D721Med (cell line): ENCODE measurements around the gene FAM3B.

Experiments used
- DNase-seq: peaks from one replicate; pipeline ENCODE4 v3.0.0; 2011; ENCODE audit warnings: low spot score; ENCODE audit not compliant: insufficient read length
- FAIRE-seq: peaks from 2 replicates; lab custom pipeline; 2011; peaks lifted over from hg19 to GRCh38; lab: Jason Lieb, UNC
- TF ChIP-seq, protein P1 (sequence below): IDR thresholded peaks from 2 replicates; pipeline ENCODE4 v1.5.1; 2012; ENCODE audit warnings: mild to moderate bottlenecking, control low read depth; ENCODE audit not compliant: insufficient read depth; ENCODE audit errors: missing control alignments

FAM3B gene

DNA sequence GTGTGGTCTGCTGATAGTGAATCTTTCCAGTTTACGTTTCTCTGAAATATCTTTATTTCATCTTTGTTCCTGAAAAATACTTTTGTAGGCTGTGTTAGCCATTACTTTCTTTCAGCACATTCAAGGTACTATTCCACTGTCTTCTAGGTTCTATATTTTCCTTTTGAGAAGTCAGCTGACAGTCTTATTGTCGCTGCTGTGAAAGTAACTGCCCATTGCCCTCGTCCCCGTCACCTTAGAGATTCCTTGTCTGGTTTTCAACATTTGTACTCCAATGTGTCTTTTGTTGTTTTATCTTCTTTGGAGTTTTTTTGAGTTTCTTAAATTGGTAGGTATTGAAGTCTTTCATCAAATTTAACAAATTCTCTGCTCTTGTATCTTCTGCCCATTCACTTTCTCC is 25.4 kb downstream of the FAM3B start:
- FAIRE-seq: no peak
- TF ChIP-seq, protein P1, sequence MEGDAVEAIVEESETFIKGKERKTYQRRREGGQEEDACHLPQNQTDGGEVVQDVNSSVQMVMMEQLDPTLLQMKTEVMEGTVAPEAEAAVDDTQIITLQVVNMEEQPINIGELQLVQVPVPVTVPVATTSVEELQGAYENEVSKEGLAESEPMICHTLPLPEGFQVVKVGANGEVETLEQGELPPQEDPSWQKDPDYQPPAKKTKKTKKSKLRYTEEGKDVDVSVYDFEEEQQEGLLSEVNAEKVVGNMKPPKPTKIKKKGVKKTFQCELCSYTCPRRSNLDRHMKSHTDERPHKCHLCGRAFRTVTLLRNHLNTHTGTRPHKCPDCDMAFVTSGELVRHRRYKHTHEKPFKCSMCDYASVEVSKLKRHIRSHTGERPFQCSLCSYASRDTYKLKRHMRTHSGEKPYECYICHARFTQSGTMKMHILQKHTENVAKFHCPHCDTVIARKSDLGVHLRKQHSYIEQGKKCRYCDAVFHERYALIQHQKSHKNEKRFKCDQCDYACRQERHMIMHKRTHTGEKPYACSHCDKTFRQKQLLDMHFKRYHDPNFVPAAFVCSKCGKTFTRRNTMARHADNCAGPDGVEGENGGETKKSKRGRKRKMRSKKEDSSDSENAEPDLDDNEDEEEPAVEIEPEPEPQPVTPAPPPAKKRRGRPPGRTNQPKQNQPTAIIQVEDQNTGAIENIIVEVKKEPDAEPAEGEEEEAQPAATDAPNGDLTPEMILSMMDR: no peak
- no peak for DNase-seq

DNA sequence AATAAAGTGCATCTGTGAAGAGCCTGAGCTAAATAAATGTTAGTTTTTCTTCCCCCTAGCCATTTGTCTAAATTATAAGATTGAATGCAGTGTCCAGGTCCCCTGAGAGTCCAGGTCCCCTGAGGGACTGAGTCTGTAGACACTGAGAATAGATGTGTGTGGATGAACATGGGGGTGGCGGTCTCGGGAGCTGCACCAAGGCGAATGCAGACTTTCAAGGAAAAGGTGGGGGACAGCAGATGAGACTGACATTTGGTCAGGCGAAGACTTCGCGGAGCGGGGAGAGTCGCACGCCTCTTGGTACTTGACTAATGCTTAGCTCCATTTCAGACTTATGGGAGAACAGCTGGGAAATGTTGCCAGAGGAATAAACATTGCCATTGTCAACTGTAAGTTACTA is 27.5 kb downstream of the FAM3B start:
- no peak for DNase-seq
- no peak for FAIRE-seq
- TF ChIP-seq, protein P1: no peak

DNA sequence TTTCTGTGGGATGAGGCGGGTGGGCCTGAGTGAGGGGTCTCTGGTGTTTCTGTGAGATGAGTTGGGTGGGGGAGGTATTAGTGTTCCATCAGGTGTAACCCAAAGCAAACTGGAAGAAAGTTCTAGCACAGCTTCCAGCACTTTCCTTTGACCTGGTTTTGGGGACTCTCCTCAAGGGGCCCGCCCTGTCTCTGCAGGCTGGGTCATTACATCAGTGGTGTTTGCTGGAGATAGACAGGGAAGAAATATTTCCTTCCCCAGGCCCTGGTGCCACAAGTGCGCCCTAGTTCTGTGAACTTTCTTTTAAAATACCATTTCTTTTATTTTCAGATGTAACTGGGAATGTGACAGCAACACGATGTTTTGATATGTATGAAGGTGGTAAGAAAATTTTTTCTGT is 28.8 kb downstream of the FAM3B start:
- TF ChIP-seq, protein P1: no peak
- FAIRE-seq (no peak), DNase-seq (no peak)

DNA sequence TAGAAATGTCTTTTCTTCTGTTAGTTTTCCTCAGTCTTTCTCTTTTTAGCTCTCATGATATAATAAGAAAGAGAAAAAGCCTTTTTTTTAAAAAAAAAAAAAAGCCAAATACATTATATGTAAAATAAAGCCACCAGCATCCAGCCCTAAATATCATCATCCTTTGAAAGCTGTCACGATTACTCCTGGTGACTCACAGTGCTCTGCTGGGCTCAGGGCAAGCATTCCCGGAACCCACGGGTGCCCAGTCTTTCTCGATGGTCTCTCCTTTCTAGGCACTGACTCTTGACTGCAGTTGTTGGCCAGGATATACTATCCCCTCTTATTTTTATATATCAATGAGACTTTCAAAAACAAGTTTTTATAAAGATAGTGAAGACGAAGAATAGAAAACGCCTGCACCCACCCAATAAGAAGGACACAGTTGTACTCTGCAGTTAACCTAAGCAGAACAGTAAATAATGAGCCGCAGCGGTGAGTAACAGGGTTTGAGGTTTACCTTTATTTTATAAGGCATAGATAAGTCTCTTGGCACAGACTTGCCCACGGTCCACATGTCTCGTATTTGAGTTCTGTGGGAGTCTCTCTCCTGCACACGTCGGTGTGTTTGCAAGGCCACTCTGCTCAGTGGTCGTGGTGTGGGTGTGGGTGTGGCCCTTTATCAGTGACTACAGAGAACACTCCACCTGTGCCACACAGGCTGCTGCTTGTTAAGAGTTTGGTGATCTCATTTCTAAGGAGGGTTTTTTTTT is 29.5 kb downstream of the FAM3B start:
- FAIRE-seq (no peak), DNase-seq (no peak)
- TF ChIP-seq, protein P1: no peak

DNA sequence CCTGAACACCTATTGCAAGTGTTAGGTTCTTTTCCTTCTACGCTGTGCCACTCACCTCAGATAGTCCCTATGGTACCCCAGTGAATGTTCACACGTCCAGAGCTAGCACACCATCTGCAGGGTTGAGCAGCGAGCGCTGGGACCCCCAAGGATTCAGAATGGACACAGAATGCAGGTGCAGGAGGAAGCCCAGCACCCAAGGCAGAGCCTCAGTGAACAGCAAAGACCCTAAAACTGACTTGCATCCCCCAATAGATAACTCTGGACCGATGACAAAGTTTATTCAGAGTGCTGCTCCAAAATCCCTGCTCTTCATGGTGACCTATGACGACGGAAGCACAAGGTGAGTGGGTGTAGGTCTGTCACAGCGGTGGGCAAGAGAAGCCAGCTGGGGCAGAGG is 30.2 kb downstream of the FAM3B start:
- FAIRE-seq (no peak), DNase-seq (no peak)
- TF ChIP-seq, protein P1: no peak

DNA sequence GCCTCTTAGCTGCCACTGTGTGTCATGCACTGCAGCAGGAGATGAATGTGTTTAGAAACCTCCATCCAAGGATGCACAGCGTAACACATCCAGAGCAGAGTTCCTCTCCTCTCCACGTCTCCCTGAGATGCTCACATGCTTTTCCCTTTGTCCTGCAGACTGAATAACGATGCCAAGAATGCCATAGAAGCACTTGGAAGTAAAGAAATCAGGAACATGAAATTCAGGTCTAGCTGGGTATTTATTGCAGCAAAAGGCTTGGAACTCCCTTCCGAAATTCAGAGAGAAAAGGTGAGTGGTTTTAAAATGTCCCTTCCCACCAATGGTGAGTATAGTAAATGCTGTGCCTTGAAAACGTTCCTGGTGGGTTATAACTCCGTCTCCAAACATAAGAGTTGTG is 31.8 kb downstream of the FAM3B start:
- TF ChIP-seq, protein P1: no peak
- no peak for FAIRE-seq
- no peak for DNase-seq

DNA sequence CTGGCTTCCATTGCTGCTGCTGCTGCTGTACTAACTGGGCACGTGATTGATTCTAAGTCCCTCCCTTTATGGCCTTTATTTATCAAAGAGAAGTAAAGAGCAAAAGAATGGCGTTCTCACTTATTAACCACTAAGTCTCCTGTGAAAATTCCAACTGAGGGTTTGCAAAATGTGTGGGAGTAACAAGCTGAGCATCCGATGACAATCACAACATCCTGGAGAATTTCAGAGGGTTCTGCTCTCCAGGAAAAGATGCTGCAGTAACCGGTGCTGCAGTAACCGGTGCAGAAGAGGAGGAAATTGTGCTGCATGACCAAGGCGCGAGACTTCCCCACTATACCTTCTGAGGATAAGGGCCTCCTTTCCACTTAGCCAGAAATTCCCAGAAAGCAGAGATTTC is 32.5 kb downstream of the FAM3B start:
- no peak for FAIRE-seq
- no peak for DNase-seq
- TF ChIP-seq, protein P1: no peak
